ENCODE measurements around the gene ANO1. TPM values are rescaled to one million over a fixed set of nuclear protein-coding genes. Genes with fewer than 3 reads are reported as not detected.

ANO1 gene
- total RNA-seq, 3 donors from 2014 or later (not counting 1 experiment from before 2014, with no cell fraction given), result not detected

DNA sequence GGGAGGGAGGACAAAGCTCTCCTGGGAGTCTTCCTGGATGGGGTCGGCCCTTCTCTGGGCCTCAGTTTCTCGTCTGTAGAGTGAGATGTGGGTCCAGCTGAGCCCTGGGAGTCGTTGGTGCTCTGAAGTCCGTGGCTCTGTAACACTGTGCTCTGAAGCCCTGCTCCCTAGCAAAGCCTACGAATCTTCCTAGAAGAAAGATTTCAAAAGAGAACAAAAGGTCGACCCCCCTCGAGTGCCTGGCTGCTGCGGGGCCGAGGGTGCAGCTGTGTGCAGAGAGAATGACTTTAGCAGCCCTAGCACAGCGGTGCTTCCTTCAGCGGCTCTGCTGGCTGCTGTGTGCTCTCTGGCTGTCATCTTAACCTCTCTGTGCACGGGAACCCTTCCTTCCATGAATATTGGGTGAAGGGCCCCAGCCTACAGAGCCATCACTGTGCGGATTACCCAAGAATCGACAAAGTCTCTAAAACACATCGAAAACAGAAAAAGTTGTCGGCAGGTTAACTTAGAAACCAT lies 10.7 kb downstream of the ANO1 start:
- Histone ChIP-seq H3K27ac (ENCODE audit: low read length) (no peak overlapping the region), H3K4me1 (ENCODE audit: control insufficient read depth, insufficient read depth, low read length) (no peaks in the 10 kb centered on the region), H3K9me3 (ENCODE audit: control insufficient read depth, insufficient read depth, low read length) (no peaks in the 10 kb centered on the region), H3K27me3 (ENCODE audit: control insufficient read depth, insufficient read depth, low read length) (no peaks in the 10 kb centered on the region), H3K4me3 (ENCODE audit: low read length) (no peak overlapping the region), H3K36me3 (ENCODE audit: control insufficient read depth, insufficient read depth, low read length) (no peaks in the 10 kb centered on the region)
- ATAC-seq, result no peak
- intact Hi-C loops (cut with micrococcal nuclease), result no loop called here
- H3K9me3 Mint-ChIP-seq, result no peaks in the 10 kb centered on the region
- H3K27ac Mint-ChIP-seq, result no peak overlapping the region
- TF ChIP-seq, protein P1, sequence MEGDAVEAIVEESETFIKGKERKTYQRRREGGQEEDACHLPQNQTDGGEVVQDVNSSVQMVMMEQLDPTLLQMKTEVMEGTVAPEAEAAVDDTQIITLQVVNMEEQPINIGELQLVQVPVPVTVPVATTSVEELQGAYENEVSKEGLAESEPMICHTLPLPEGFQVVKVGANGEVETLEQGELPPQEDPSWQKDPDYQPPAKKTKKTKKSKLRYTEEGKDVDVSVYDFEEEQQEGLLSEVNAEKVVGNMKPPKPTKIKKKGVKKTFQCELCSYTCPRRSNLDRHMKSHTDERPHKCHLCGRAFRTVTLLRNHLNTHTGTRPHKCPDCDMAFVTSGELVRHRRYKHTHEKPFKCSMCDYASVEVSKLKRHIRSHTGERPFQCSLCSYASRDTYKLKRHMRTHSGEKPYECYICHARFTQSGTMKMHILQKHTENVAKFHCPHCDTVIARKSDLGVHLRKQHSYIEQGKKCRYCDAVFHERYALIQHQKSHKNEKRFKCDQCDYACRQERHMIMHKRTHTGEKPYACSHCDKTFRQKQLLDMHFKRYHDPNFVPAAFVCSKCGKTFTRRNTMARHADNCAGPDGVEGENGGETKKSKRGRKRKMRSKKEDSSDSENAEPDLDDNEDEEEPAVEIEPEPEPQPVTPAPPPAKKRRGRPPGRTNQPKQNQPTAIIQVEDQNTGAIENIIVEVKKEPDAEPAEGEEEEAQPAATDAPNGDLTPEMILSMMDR (IDR thresholded peaks at IDR 0.05), result no peak
- H3K4me1 Mint-ChIP-seq, result no peaks in the 10 kb centered on the region
- H3K27me3 Mint-ChIP-seq (ENCODE audit: low read depth in 2 of 2), result no peaks in the 10 kb centered on the region
- DNase-seq, result no peak
- H3K4me3 Mint-ChIP-seq, result no peak overlapping the region
- WGBS (ENCODE audit: insufficient coverage), result 77% methylated on average over 16 of the region's 16 CpGs
- no peaks in the 10 kb centered on the region for H3K36me3 Mint-ChIP-seq

DNA sequence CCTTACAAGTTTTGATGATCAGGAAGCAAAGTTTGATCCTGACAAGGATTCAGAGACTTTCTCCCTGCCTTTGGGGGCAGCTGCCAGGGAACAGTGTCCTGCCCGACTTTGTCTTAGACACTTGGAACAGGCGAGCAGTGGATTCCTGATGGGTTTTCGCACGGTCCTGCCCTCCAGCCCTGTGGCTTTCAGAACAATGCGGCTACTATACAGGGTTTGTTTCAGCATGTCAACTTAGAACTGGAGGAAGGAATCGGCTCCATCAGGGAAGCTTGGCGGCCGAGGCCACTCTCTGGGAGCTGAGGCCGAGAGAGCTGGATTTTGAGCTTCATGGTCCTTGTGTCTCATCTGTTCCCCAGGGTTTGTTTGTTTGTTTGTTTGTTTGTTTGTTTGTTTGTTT lies 11.5 kb downstream of the ANO1 start:
- Mint-ChIP-seq H3K27me3 (ENCODE audit: low read depth in 2 of 2) (no peaks in the 10 kb centered on the region), H3K27ac (no peak overlapping the region), H3K36me3 (no peaks in the 10 kb centered on the region), H3K9me3 (no peaks in the 10 kb centered on the region), H3K4me3 (no peak overlapping the region), H3K4me1 (no peaks in the 10 kb centered on the region)
- H3K27me3 ChIP-seq (ENCODE audit: control insufficient read depth, insufficient read depth, low read length), result no peaks in the 10 kb centered on the region
- 80% methylated on average over 9 of the region's 9 CpGs for WGBS (ENCODE audit: insufficient coverage)
- ATAC-seq, result no peak
- no peaks in the 10 kb centered on the region for H3K4me1 ChIP-seq (ENCODE audit: control insufficient read depth, insufficient read depth, low read length)
- TF ChIP-seq, protein P1 (IDR thresholded peaks at IDR 0.05), result no peak
- no peak overlapping the region for H3K4me3 ChIP-seq (ENCODE audit: low read length)
- H3K27ac ChIP-seq (ENCODE audit: low read length), result no peak overlapping the region
- intact Hi-C loops (cut with micrococcal nuclease), result no loop called here
- no peaks in the 10 kb centered on the region for H3K36me3 ChIP-seq (ENCODE audit: control insufficient read depth, insufficient read depth, low read length)
- DNase-seq, result no peak
- H3K9me3 ChIP-seq (ENCODE audit: control insufficient read depth, insufficient read depth, low read length), result no peaks in the 10 kb centered on the region

DNA sequence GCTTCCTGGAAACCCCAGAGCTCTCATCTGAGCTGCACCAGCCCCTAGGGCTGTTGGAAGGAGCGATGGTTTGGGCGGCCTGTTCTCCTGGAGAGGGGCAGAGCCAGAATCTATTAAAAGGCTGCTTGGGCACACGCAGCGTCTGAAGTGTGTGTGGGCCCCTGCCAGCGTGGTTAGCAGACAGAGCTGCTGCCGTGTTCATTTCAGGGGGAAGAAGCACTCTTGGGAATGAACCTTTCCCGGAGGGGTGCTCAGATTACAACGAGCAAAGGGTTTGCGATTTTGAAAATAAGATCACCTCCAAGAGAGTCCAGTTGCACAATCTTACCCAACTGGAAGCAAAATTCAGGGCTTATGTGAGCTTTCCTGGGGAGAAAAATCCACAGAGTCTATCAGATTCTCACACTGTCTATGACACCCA lies 12.9 kb downstream of the ANO1 start:
- Mint-ChIP-seq H3K4me1 (no peaks in the 10 kb centered on the region), H3K27ac (no peak overlapping the region), H3K36me3 (no peaks in the 10 kb centered on the region), H3K4me3 (no peak overlapping the region), H3K27me3 (ENCODE audit: low read depth in 2 of 2) (no peaks in the 10 kb centered on the region), H3K9me3 (no peaks in the 10 kb centered on the region)
- TF ChIP-seq, protein P1 (IDR thresholded peaks at IDR 0.05), result no peak
- H3K4me1 ChIP-seq (ENCODE audit: control insufficient read depth, insufficient read depth, low read length), result no peaks in the 10 kb centered on the region
- WGBS (ENCODE audit: insufficient coverage), result 70% methylated on average over 9 of the region's 9 CpGs
- DNase-seq, result no peak
- H3K4me3 ChIP-seq (ENCODE audit: low read length), result no peak overlapping the region
- ATAC-seq, result no peak
- H3K9me3 ChIP-seq (ENCODE audit: control insufficient read depth, insufficient read depth, low read length), result no peaks in the 10 kb centered on the region
- intact Hi-C loops (cut with micrococcal nuclease), result no loop called here
- no peaks in the 10 kb centered on the region for H3K27me3 ChIP-seq (ENCODE audit: control insufficient read depth, insufficient read depth, low read length)
- H3K27ac ChIP-seq (ENCODE audit: low read length), result no peak overlapping the region
- H3K36me3 ChIP-seq (ENCODE audit: control insufficient read depth, insufficient read depth, low read length), result no peaks in the 10 kb centered on the region

DNA sequence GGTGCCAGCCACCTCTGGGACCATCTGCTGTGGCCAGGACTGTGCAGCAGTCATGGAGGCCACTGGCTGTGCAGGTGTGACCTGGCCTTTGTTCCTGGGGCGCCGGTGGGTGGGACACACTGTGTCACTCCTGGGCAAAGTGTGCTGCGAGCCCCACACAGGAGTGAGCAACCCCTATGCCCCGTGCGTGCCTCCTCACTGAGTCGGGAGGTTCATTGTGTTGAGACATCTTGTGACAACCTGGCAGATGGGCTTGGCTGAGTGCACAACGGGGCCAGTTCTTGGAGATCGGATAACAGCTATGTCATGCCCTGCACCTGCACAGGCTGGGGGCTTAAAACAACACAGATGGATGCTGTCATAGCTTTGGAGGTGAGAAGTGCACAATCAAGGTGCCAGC lies 13.5 kb downstream of the ANO1 start:
- Mint-ChIP-seq H3K36me3 (no peaks in the 10 kb centered on the region), H3K27ac (no peak overlapping the region), H3K9me3 (no peaks in the 10 kb centered on the region), H3K4me3 (no peak overlapping the region), H3K27me3 (ENCODE audit: low read depth in 2 of 2) (no peaks in the 10 kb centered on the region), H3K4me1 (no peaks in the 10 kb centered on the region)
- no peaks in the 10 kb centered on the region for H3K4me1 ChIP-seq (ENCODE audit: control insufficient read depth, insufficient read depth, low read length)
- H3K9me3 ChIP-seq (ENCODE audit: control insufficient read depth, insufficient read depth, low read length), result no peaks in the 10 kb centered on the region
- intact Hi-C loops (cut with micrococcal nuclease), result no loop called here
- no peaks in the 10 kb centered on the region for H3K27me3 ChIP-seq (ENCODE audit: control insufficient read depth, insufficient read depth, low read length)
- no peak overlapping the region for H3K27ac ChIP-seq (ENCODE audit: low read length)
- H3K36me3 ChIP-seq (ENCODE audit: control insufficient read depth, insufficient read depth, low read length), result no peaks in the 10 kb centered on the region
- TF ChIP-seq, protein P1 (IDR thresholded peaks at IDR 0.05), result no peak
- ATAC-seq (no peak), DNase-seq (no peak)
- WGBS (ENCODE audit: insufficient coverage), result 93% methylated on average over 8 of the region's 8 CpGs
- no peak overlapping the region for H3K4me3 ChIP-seq (ENCODE audit: low read length)
